Activated CD4-positive, alpha-beta T cell treated with anti-CD3 and anti-CD28 coated beads, Interleukin-2, amount 10 ng/mL, durations not matched to agents 7 days and 5 days (primary cell): ENCODE results near the gene KDM8. TPM values are rescaled to one million over a fixed set of nuclear protein-coding genes. Genes with fewer than 3 reads are reported as not detected.

Experiments used
- CTCF ChIA-PET: fragments of 350-600 bp; sonication (Branson Sonifier 250); formaldehyde crosslinking; loops from one replicate; lab custom pipeline; 2021; ENCODE audit warnings: antibody characterized with exemption; lab: Charles Lee
- POLR2A ChIA-PET: fragments of 350-600 bp; sonication (Branson Sonifier 250); formaldehyde crosslinking; loops from one replicate; lab custom pipeline; 2021; ENCODE audit warnings: antibody characterized with exemption; lab: Charles Lee
- DNase-seq: peaks from one replicate; pipeline ENCODE4 v3.0.0-alpha.2; 2020
- H3K27ac Mint-ChIP-seq: one replicate; pipeline ENCODE4 v1.8.0; 2021; ENCODE audit warnings: mild to moderate bottlenecking, moderate library complexity, mixed read lengths
- H3K27me3 Mint-ChIP-seq: one replicate; pipeline ENCODE4 v1.8.0; 2021; ENCODE audit warnings: mixed read lengths
- H3K36me3 Mint-ChIP-seq: one replicate; pipeline ENCODE4 v1.8.0; 2021; ENCODE audit warnings: low read depth, mixed read lengths
- H3K4me1 Mint-ChIP-seq: one replicate; pipeline ENCODE4 v1.8.0; 2021; ENCODE audit warnings: mixed read lengths
- H3K4me3 Mint-ChIP-seq: one replicate; pipeline ENCODE4 v1.8.0; 2021; ENCODE audit warnings: mild to moderate bottlenecking, moderate library complexity, mixed read lengths
- H3K9me3 Mint-ChIP-seq: one replicate; pipeline ENCODE4 v1.8.0; 2021; ENCODE audit warnings: mixed read lengths
- total RNA-seq, 2 experiments: library from RNA; stranded (reverse); gene quantifications; one replicate each; pipeline ENCODE4 v1.2.3, GENCODE V29; 2021

KDM8 gene
- total RNA-seq, 2 experiments from 2014 or later: 22.5 to 25.0 TPM

DNA sequence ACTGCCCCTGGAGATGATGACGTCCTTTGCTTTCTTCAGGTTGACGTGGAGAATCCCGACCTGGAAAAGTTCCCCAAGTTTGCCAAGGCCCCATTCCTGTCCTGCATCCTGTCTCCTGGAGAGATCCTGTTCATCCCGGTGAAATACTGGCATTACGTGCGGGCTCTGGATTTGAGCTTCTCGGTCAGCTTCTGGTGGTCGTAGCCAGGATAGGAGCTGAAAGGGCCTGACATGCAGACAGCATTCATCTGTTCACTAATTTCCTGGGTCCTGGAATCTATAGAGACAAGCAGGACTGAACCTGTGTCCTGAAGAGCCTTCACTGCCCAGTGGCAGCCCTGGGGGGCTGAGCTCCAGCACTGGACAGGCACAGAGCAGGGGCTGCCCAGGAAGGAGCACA lies 17.2 kb downstream of the KDM8 start:
- CTCF ChIA-PET: interaction anchor here (0.8 to 4.6 kb wide), 2 partner anchors 14 to 42 kb away, joined by 3 to 25 read pairs; no protein-coding TSS in a partner anchor
- Mint-ChIP-seq H3K27me3 (no peaks in the 10 kb centered on the region), H3K27ac (no peak overlapping the region), H3K4me1 (peaks cover 8% of the 10 kb centered on the region), H3K4me3 (no peak overlapping the region), H3K36me3 (peaks cover 18% of the 10 kb centered on the region), H3K9me3 (no peaks in the 10 kb centered on the region)
- POLR2A ChIA-PET: no interaction called here
- DNase-seq: no peak

DNA sequence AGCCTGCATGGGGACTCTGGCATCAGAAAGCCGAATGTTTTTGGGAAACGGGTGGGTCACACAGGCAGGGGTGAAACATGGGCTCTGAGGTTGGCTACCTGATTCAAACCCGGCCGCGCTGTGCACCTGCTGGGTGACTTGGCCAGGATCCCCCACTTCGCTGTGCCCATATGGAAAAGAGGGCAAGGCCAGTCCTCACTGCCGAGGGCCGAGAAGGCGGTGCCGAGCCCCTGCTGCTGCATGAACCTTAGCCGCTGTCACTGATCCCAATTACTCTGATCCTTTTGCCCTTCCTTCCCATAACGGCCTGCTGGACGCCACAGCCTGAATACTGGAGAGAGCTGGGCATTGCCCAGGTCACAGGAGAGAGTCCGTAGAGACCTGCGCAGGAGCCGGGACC lies 17.7 kb downstream of the KDM8 start:
- H3K4me3 Mint-ChIP-seq: no peak overlapping the region
- no peaks in the 10 kb centered on the region for H3K9me3 Mint-ChIP-seq
- H3K27ac Mint-ChIP-seq: no peak overlapping the region
- H3K4me1 Mint-ChIP-seq: peaks cover 13% of the 10 kb centered on the region
- ChIA-PET POLR2A (no interaction called here), CTCF (interaction anchor here (0.8 to 4.6 kb wide), 2 partner anchors 14 to 42 kb away, joined by 3 to 25 read pairs; no protein-coding TSS in a partner anchor)
- no peak for DNase-seq
- peaks cover 21% of the 10 kb centered on the region for H3K36me3 Mint-ChIP-seq
- no peaks in the 10 kb centered on the region for H3K27me3 Mint-ChIP-seq

DNA sequence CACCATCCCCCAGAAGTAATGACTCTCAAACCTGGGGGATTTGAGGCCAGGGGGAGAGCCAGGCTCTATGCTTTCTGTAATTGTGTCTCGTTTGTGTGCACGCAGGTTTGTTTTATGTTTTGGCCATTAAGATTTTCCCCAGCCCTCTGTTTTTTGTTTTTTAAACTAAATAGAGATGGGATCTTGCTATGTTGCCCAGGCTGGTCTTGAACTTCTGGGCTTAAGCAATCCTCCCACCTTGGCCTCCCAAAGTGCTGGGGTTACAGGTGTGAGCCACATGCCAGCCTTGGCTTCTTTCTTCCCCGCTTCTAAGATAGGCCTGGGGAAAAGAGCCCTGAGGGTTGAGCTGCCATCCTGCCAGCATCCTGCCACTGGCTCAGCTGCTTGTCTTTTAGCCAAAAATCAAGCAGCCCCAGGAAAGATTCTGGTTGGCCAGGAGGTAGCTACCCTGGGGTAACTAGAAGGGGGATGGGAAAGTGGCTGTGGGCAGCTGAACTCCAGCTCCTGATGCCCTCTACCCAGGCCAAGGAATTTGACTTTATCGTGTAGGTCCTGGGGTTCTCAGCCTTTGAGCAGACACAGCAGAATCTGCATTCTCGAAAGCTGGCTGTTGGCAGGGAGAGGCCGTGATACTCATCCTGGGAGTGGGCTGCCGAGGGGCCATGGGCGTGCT lies 18.4 kb downstream of the KDM8 start:
- POLR2A ChIA-PET: no interaction called here
- Mint-ChIP-seq H3K27me3 (no peaks in the 10 kb centered on the region), H3K4me1 (peaks cover 18% of the 10 kb centered on the region), H3K4me3 (no peak overlapping the region), H3K36me3 (peaks cover 26% of the 10 kb centered on the region), H3K27ac (no peak overlapping the region), H3K9me3 (no peaks in the 10 kb centered on the region)
- CTCF ChIA-PET: interaction anchor here (1.0 to 4.6 kb wide), 5 partner anchors 9 to 13 kb away, joined by 3 to 25 read pairs (median 4); no protein-coding TSS in a partner anchor
- DNase-seq: no peak

DNA sequence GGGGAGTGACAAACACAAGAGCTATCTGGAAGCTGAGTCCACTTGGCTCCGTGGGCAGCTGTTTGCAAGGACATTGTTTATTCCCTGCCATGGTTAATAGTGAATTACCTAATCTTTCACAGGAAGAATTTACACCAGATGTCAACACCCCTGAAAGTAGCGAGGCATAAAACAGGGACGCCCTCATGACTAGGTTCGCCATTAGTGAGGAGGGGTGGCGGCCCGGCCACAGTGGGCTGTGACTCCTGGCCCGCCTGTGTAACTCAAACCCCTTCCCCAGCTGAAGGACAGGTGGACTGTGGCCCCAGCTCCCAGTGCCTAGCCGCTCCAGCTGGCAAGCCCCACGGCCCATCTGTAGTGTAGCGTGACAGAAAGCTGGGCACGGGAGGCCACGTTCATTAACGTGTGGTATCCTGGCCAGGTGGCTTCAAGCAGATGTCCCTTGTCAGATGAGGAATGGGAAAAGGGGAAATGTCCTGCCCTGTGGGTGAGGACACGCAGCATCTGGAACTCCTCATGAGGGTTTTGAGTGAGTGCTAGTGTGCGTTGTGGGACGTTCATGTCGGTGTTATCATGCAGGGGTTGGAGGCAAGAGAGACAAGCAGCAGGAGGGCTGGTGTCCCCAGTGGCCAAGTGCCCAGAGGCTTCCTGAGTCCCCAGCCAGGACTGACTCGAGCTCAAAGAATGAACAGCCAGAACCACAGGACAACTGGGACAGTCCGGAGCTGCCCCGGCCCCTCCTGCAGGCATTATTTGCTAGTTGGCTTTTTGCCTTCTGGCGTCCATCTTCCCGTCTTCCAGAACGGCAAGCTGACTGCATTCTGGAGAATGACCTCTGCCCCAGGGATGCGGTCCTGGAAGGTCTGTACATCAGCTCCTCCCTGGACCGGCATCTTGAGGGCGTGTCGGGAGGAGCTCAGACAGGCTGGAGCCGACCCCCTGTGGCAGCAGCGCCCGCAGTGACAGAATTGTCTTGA lies 19.2 kb downstream of the KDM8 start:
- no peak for DNase-seq
- peaks cover 34% of the 10 kb centered on the region for H3K36me3 Mint-ChIP-seq
- POLR2A ChIA-PET: interaction anchor here (0.6 kb wide), 1 partner anchor 52 kb away, joined by 3 read pairs; no protein-coding TSS in a partner anchor

DNA sequence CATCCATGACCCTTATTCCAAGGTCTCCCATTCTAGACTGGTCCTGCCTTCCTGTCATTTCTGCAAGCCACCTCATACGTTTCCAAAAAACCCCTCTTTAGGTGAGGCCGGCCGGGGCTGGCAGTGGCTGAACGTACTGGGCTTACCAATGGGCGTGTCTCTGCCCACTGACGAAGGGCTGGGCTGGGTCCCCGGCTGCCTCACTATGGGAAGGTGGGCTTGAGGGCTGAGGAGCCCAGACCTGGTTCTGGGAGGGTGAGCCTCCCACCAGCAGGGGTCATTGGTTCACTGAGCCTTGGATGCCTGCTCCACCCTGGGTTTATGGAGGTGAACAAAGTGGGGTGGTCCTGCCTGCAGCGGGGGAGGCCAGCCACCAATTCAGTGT lies 19.9 kb downstream of the KDM8 start:
- no peak overlapping the region for H3K4me3 Mint-ChIP-seq
- no peak overlapping the region for H3K27ac Mint-ChIP-seq

More for the DNA sequence above, 19.2 kb downstream of the KDM8 start:
- Mint-ChIP-seq H3K9me3 (no peaks in the 10 kb centered on the region), H3K27me3 (no peaks in the 10 kb centered on the region), H3K4me3 (no peak overlapping the region), H3K4me1 (peaks cover 26% of the 10 kb centered on the region), H3K27ac (peak overlapping the region; percentile 5)
- CTCF ChIA-PET: interaction anchor here (1.0 to 4.6 kb wide), 5 partner anchors 8 to 14 kb away, joined by 3 to 25 read pairs (median 4); no protein-coding TSS in a partner anchor

DNA sequence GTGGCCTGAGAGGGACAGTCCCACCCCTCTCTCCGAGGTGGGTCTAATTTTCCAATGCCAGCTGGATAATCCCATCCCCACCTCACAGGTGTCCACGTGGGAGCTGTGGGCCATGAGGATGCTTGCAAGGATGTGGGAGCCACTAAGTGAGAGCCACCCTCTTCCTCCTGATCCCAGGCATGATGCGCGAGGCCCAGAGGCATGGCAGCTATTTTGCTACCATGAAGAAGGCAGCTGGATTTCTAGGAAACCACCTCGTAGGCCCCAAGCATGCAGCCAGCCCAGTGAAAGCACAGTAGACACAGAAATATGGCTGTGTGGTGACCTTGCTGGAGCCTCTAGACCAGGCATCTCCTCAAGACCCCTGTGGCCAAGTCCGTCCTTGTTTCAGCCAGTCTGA lies 20.4 kb downstream of the KDM8 start:
- peaks cover 40% of the 10 kb centered on the region for H3K36me3 Mint-ChIP-seq
- CTCF ChIA-PET: interaction anchor here (3.5 kb wide), 1 partner anchor 11 kb away, joined by 16 read pairs; no protein-coding TSS in a partner anchor
- POLR2A ChIA-PET: no interaction called here

More for the DNA sequence above, 19.9 kb downstream of the KDM8 start:
- Mint-ChIP-seq H3K27me3 (no peaks in the 10 kb centered on the region), H3K9me3 (no peaks in the 10 kb centered on the region), H3K36me3 (peaks cover 38% of the 10 kb centered on the region), H3K4me1 (peaks cover 30% of the 10 kb centered on the region)
- ChIA-PET POLR2A (interaction anchor here (0.6 kb wide), 1 partner anchor 51 kb away, joined by 3 read pairs; no protein-coding TSS in a partner anchor), CTCF (interaction anchor here (4.6 kb wide), 1 partner anchor 11 kb away, joined by 25 read pairs; no protein-coding TSS in a partner anchor)
- DNase-seq: no peak

DNA sequence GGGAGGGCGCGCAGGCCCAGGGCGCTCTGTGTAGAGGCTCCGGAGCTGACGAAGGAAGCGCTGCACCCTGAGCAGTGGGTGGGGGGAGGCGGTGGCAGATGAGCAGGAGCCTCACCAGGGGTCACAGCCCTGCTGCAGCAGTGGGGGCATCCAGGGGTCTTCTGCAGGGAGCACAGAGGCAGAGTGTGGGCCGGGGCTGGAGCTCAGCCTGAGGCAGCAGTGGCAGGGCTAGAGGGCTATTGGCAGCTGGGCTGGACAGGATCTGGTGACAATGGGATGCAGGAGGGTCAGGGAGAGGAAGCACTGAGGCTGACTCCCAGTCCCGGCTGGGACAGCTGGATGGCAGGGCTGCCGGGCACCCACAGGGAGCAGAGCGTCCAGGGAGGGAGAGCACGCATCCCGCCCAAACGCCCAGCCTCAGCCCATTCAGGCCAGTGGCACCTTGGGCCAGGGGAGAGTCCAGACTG lies 21.0 kb downstream of the KDM8 start:
- peaks cover 39% of the 10 kb centered on the region for H3K4me1 Mint-ChIP-seq
- DNase-seq: no peak
- H3K9me3 Mint-ChIP-seq: no peaks in the 10 kb centered on the region
- H3K27me3 Mint-ChIP-seq: no peaks in the 10 kb centered on the region
- no peak overlapping the region for H3K4me3 Mint-ChIP-seq
- CTCF ChIA-PET: interaction anchor here (1.5 to 3.5 kb wide), 3 partner anchors 9 to 11 kb away, joined by 5 to 16 read pairs (median 5); no protein-coding TSS in a partner anchor
- peak overlapping the region; percentile 5 for H3K27ac Mint-ChIP-seq
- peaks cover 46% of the 10 kb centered on the region for H3K36me3 Mint-ChIP-seq
- POLR2A ChIA-PET: no interaction called here

More for the DNA sequence above, 20.4 kb downstream of the KDM8 start:
- Mint-ChIP-seq H3K4me1 (peaks cover 33% of the 10 kb centered on the region), H3K27ac (no peak overlapping the region), H3K4me3 (no peak overlapping the region), H3K9me3 (no peaks in the 10 kb centered on the region), H3K27me3 (no peaks in the 10 kb centered on the region)
- no peak for DNase-seq

DNA sequence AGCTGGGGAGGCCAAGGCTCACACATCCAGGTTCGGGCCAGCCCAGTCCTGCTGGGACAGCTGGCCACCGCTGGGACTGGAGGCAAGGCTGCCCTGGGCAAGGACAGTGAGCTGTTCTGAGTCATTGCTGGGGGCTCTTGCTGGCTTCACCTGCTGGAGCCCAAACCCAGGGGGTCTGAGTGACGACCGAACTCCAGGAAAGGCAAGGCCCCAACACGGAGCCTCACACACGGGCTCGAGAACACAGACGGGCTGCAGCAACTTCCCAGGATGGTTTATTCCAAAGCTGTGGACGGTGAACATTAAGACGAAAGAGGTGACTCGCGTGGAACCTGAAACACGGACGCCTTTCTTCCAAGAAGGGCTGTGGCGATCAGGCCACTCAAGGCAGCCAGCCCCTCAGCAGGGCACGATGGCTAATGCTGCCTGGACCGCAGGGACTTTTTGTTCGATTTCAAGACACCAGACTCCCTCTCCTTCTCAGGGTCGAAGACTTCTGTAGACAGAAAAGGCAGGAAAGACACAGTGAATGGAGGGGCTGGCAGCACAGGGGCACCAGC lies 21.5 kb downstream of the KDM8 start:
- H3K27ac Mint-ChIP-seq: peak overlapping the region; percentile 13
- no peaks in the 10 kb centered on the region for H3K9me3 Mint-ChIP-seq
- H3K27me3 Mint-ChIP-seq: no peaks in the 10 kb centered on the region
- peaks cover 49% of the 10 kb centered on the region for H3K36me3 Mint-ChIP-seq
- no peak for DNase-seq
- ChIA-PET CTCF (interaction anchor here (0.8 to 3.5 kb wide), 5 partner anchors 10 to 16 kb away, joined by 3 to 16 read pairs (median 5); no protein-coding TSS in a partner anchor), POLR2A (no interaction called here)
- H3K4me3 Mint-ChIP-seq: no peak overlapping the region
- H3K4me1 Mint-ChIP-seq: peaks cover 44% of the 10 kb centered on the region

DNA sequence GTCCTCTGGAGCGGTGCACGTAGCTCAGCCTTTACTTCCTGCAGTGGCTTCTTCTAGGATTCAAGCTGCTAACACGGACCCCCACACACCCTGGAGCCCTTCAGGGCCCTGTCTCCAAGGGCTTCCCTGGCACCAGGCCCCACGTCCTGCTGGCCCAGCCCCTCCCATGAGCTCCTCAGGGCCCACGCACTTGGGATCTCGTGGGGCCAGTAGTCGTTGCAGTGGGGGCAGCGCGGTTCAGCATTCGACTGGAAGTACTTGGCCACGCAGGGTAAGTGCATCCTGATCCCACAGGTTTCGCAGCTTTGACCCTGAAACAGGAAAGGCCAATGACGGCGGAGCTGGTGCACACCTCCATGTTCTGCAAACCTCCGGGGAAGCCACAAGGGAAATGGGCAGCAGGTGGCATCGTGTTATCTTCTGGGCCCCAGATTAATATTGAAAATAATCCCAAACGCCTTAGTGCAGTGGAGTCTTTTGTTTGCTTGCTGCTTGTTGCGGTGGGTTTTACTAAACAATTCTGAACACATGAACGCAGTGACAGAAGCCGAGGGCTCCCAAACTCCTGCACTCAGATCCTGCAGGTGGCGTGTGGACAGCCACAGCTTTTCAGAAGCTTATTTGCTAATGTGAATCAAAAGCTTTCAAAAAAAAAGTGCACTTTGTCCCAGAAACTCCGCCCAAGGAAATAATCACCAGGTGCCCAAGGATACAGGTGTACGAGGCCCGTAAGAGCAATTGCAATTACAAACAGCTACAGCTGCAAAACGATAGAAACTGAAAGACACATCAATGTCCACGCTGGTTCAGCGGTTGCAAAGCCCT lies 22.4 kb downstream of the KDM8 start:
- Mint-ChIP-seq H3K27me3 (no peaks in the 10 kb centered on the region), H3K36me3 (peaks cover 53% of the 10 kb centered on the region), H3K4me1 (peaks cover 53% of the 10 kb centered on the region), H3K9me3 (no peaks in the 10 kb centered on the region), H3K27ac (peak overlapping the region; percentile 20), H3K4me3 (no peak overlapping the region)
- no peak for DNase-seq
- POLR2A ChIA-PET: no interaction called here
- CTCF ChIA-PET: interaction anchor here (0.8 to 3.5 kb wide), 6 partner anchors 9 to 142 kb away, joined by 3 to 16 read pairs (median 5); no protein-coding TSS in a partner anchor

DNA sequence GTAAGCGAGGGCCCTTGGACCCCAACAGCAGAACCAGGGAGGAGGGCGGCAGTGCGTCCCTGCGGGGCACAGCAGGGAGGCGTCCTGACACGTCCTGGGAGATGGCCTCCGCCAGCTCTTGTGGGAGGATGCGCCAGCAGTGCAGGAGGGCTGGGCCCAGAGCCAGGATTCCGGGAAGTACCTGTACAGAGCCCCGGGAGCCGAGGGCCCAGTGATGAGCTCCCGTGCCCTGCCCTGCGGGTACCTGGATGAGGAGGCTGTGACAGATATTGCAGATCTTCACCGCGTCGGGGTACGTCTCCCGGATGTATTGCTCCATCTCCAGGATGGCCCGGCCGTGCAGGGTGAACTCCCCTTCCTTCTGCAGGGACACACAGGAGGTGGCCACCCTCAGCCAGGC lies 23.1 kb downstream of the KDM8 start:
- Mint-ChIP-seq H3K4me3 (no peak overlapping the region), H3K27me3 (no peaks in the 10 kb centered on the region), H3K9me3 (no peaks in the 10 kb centered on the region), H3K4me1 (peaks cover 60% of the 10 kb centered on the region), H3K27ac (peak overlapping the region; percentile 67), H3K36me3 (peaks cover 60% of the 10 kb centered on the region)
- ChIA-PET CTCF (interaction anchor here (1.2 to 3.5 kb wide), 3 partner anchors 8 to 141 kb away, joined by 3 to 16 read pairs (median 5); no protein-coding TSS in a partner anchor), POLR2A (no interaction called here)
- no peak for DNase-seq

DNA sequence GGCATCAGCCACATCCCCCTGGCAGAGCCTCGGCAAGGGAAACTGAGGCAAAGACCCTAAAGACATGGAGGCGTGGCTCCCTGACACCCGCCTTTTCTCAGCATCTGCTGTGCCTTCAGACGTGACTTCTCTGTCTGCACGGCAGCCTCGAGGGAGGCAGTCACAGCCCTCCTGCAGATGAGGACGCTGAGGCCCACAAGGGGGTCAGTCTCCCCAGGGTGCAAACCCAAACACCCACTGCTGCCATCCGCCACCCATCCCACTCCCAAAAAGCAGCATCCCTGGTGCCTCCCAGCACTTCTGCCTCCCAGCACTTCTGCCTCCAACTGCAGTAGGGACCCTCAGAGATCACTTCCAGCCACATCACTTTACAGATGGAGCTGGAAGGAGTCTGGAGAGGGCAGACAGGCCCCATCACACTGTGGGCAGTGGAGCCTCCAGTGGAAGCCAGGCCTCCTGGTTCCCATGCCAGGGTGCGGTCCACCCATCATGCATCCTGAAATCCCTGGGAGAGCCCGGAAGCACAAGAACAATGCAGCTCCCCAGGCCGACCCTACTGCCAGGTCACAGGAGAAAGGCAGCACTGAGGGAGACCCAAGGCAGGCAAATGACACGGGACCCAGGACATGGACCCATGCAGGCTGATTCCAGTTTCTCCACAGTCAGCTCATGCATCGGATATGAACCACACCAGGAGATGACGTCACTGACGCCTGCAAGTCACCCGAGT lies 23.8 kb downstream of the KDM8 start:
- Mint-ChIP-seq H3K9me3 (no peaks in the 10 kb centered on the region), H3K4me3 (no peak overlapping the region), H3K4me1 (peaks cover 67% of the 10 kb centered on the region), H3K27ac (peak overlapping the region; percentile 67), H3K27me3 (no peaks in the 10 kb centered on the region), H3K36me3 (peaks cover 67% of the 10 kb centered on the region)
- ChIA-PET CTCF (interaction anchor here (1.1 to 3.5 kb wide), 3 partner anchors 8 to 141 kb away, joined by 3 to 16 read pairs (median 4); no protein-coding TSS in a partner anchor), POLR2A (interaction anchor here (0.7 kb wide), 1 partner anchor 13 kb away, joined by 3 read pairs; no protein-coding TSS in a partner anchor)
- no peak for DNase-seq
